H9 (cell line): ENCODE data around the gene KIF18A. TPM values are rescaled to one million over a fixed set of nuclear protein-coding genes. Genes with fewer than 3 reads are reported as not detected.

Experiments used
- DNase-seq: peaks from one replicate; pipeline ENCODE4 v3.0.0-alpha.2; 2017
- H2AFZ ChIP-seq: one replicate; pipeline ENCODE4 v1.6.1; 2013; ENCODE audit warnings: mild to moderate bottlenecking, low read length, control low read depth, moderate library complexity
- H2AK5ac ChIP-seq: 2 replicates; pipeline ENCODE4 v1.6.1; 2013; ENCODE audit warnings: low read length, control low read depth, mixed read lengths; ENCODE audit not compliant: insufficient read length
- H2BK120ac ChIP-seq: one replicate; pipeline ENCODE4 v1.6.1; 2013; ENCODE audit warnings: low read depth, mild to moderate bottlenecking, low read length, control low read depth, inconsistent platforms; ENCODE audit not compliant: poor library complexity, severe bottlenecking
- H2BK12ac ChIP-seq: 2 replicates; pipeline ENCODE4 v1.6.1; 2013; ENCODE audit warnings: low read length, control low read depth, mixed read lengths, low read depth; ENCODE audit not compliant: insufficient read length
- H2BK15ac ChIP-seq: 2 replicates; pipeline ENCODE4 v1.6.1; 2013; ENCODE audit warnings: low read depth, low read length, control low read depth
- H2BK20ac ChIP-seq: one replicate; pipeline ENCODE4 v1.6.1; 2013; ENCODE audit warnings: low read depth, mild to moderate bottlenecking, low read length, control low read depth, inconsistent platforms; ENCODE audit not compliant: poor library complexity, severe bottlenecking
- H2BK5ac ChIP-seq: 2 replicates; pipeline ENCODE4 v1.6.1; 2013; ENCODE audit warnings: low read length, control low read depth, mixed read lengths; ENCODE audit not compliant: insufficient read length
- H3K14ac ChIP-seq: 2 replicates; pipeline ENCODE4 v1.6.1; 2013; ENCODE audit warnings: low read length, control low read depth; ENCODE audit not compliant: insufficient read depth
- H3K18ac ChIP-seq: 2 replicates; pipeline ENCODE4 v1.6.1; 2013; ENCODE audit warnings: low read depth, mild to moderate bottlenecking, mixed read lengths, low read length, control low read depth; ENCODE audit not compliant: insufficient read length
- H3K23ac ChIP-seq: 2 replicates; pipeline ENCODE4 v1.6.1; 2013; ENCODE audit warnings: low read length, control low read depth, mixed read lengths, low read depth; ENCODE audit not compliant: insufficient read length
- H3K23me2 ChIP-seq: 2 replicates; pipeline ENCODE4 v1.6.1; 2013; ENCODE audit warnings: low read depth, mild to moderate bottlenecking, mixed read lengths, low read length, control low read depth; ENCODE audit not compliant: insufficient read length, poor library complexity, severe bottlenecking
- H3K27ac ChIP-seq: 2 replicates; pipeline ENCODE4 v1.5.1; 2013; ENCODE audit warnings: low read length, control low read depth, mixed read lengths, low read depth; ENCODE audit not compliant: insufficient read length
- H3K27me3 ChIP-seq: 2 replicates; pipeline ENCODE4 v1.6.1; 2013; ENCODE audit warnings: low read length, control low read depth, inconsistent platforms; ENCODE audit not compliant: insufficient read depth
- H3K4ac ChIP-seq: 2 replicates; pipeline ENCODE4 v1.6.1; 2013; ENCODE audit warnings: low read depth, mild to moderate bottlenecking, control low read depth, inconsistent platforms, low read length, moderate library complexity
- H3K4me1 ChIP-seq: 2 replicates; pipeline ENCODE4 v1.6.1; 2013; ENCODE audit warnings: low read length, control low read depth, inconsistent platforms; ENCODE audit not compliant: insufficient read depth
- H3K4me2 ChIP-seq: 2 replicates; pipeline ENCODE4 v1.6.1; 2013; ENCODE audit warnings: low read length, control low read depth, mixed read lengths; ENCODE audit not compliant: insufficient read length, insufficient read depth
- H3K56ac ChIP-seq: 2 replicates; pipeline ENCODE4 v1.6.1; 2013; ENCODE audit warnings: low read depth, mild to moderate bottlenecking, mixed read lengths, low read length, control low read depth; ENCODE audit not compliant: insufficient read length
- H3K79me1 ChIP-seq: 2 replicates; pipeline ENCODE4 v1.6.1; 2013; ENCODE audit warnings: low read depth, mild to moderate bottlenecking, moderate library complexity, low read length, control low read depth, inconsistent platforms; ENCODE audit not compliant: insufficient read depth, poor library complexity, severe bottlenecking
- H3K79me2 ChIP-seq: 2 replicates; pipeline ENCODE4 v1.6.1; 2013; ENCODE audit warnings: low read length, control low read depth, inconsistent platforms; ENCODE audit not compliant: insufficient read depth
- H3K9ac ChIP-seq: 2 replicates; pipeline ENCODE4 v1.6.1; 2013; ENCODE audit warnings: low read length, control low read depth, mixed read lengths; ENCODE audit not compliant: insufficient read length; ENCODE audit errors: extremely low read depth
- H3K9me3 ChIP-seq: one replicate; pipeline ENCODE4 v1.6.1; 2013; ENCODE audit warnings: low read depth, low read length, inconsistent platforms; ENCODE audit not compliant: control insufficient read depth
- H3T11ph ChIP-seq: one replicate; pipeline ENCODE4 v1.6.1; 2013; ENCODE audit warnings: mild to moderate bottlenecking, low read length, control low read depth, inconsistent platforms
- H4K20me1 ChIP-seq: one replicate; pipeline ENCODE4 v1.6.1; 2013; ENCODE audit not compliant: control insufficient read depth, insufficient read length, insufficient read depth
- H4K5ac ChIP-seq: 2 replicates; pipeline ENCODE4 v1.6.1; 2013; ENCODE audit warnings: low read depth, mild to moderate bottlenecking, mixed read lengths, low read length, control low read depth; ENCODE audit not compliant: insufficient read length
- H4K8ac ChIP-seq: replicated peaks from 2 replicates; pipeline ENCODE4 v1.6.1; 2013; ENCODE audit warnings: low read length, control low read depth, mixed read lengths, low read depth; ENCODE audit not compliant: insufficient read length
- H4K91ac ChIP-seq: 2 replicates; pipeline ENCODE4 v1.6.1; 2013; ENCODE audit warnings: low read depth, mild to moderate bottlenecking, moderate library complexity, mixed read lengths, low read length, control low read depth; ENCODE audit not compliant: insufficient read length
- H3K27ac Mint-ChIP-seq, 3 experiments: 2 replicates in 2 of 3; 3 replicates in 1 of 3; pipeline ENCODE4 v1.8.0; 2020 to 2021; ENCODE audit warnings: mixed read lengths in 3 of 3, mild to moderate bottlenecking in 1 of 3, moderate library complexity in 1 of 3
- H3K27me3 Mint-ChIP-seq: 2 replicates; pipeline ENCODE4 v1.8.0; 2021; ENCODE audit warnings: low read depth, mild to moderate bottlenecking, moderate library complexity, mixed read lengths
- H3K36me3 Mint-ChIP-seq, 3 experiments: 2 replicates in 2 of 3; 3 replicates in 1 of 3; pipeline ENCODE4 v1.8.0; 2020 to 2021; ENCODE audit warnings: low read depth in 3 of 3, mixed read lengths in 3 of 3; ENCODE audit not compliant: insufficient read depth in 1 of 3
- H3K4me1 Mint-ChIP-seq, 2 experiments: 2 replicates each; pipeline ENCODE4 v1.8.0; 2020; ENCODE audit warnings: mixed read lengths in 2 of 2
- H3K4me3 Mint-ChIP-seq, 2 experiments: 2 replicates in 1 of 2; 3 replicates in 1 of 2; pipeline ENCODE4 v1.8.0; 2020 to 2021; ENCODE audit warnings: mild to moderate bottlenecking in 2 of 2, mixed read lengths in 2 of 2, moderate library complexity in 1 of 2
- H3K9me3 Mint-ChIP-seq, 2 experiments: 2 replicates in 1 of 2; 3 replicates in 1 of 2; pipeline ENCODE4 v1.8.0; 2020; ENCODE audit warnings: mild to moderate bottlenecking in 2 of 2, mixed read lengths in 2 of 2, moderate library complexity in 1 of 2
- WGBS: extraction: QIAGEN DNeasy Blood & Tissue Kit; methylation state at CpG from one replicate; pipeline ENCODE4 v1.1.7; 2013; ENCODE audit warnings: missing lambda C conversion rate, low lambda C conversion rate, mixed read lengths; ENCODE audit not compliant: insufficient read length; ENCODE audit errors: extremely low coverage; 5-methylcytosine and 5-hydroxymethylcytosine counted together
- total RNA-seq: library from RNA; stranded (reverse); gene quantifications from 2 replicates; pipeline ENCODE4 v1.2.1, GENCODE V29; 2021
- TF ChIP-seq, protein P1 (sequence below): fragments of 200-600 bp; sonication (generic); conservative IDR thresholded peaks from 3 replicates; pipeline ENCODE4 v1.8.0; 2021; ENCODE audit warnings: antibody characterized with exemption, mild to moderate bottlenecking

Gene KIF18A
- total RNA-seq, 1 experiment from 2014 or later = 25.9 TPM

DNA sequence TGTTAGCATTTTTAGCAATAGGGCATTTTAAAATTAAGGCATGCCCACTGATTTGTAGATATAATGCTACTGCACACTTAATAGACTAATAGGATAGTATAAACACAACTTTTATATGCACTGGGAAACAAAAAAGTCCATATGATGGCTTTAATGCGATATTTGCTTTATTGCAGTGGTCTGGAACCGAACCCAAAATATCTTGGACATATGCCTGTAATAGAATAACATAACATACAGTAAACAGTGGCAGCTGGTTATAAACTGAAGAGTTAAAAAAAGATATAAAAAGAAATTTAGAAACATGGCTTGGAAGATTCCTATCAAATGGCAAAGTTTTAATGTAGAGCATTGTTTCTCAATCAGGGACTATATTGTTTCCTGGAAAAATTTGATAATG is 111.9 kb downstream of the KIF18A start:
- Histone ChIP-seq H2BK5ac (no peak overlapping the region), H4K8ac (no peak overlapping the region), H2BK120ac (no peak overlapping the region), H4K20me1 (no peaks in the 10 kb centered on the region), H2BK12ac (no peak overlapping the region), H3K79me1 (no peaks in the 10 kb centered on the region), H3K56ac (no peak overlapping the region), H3K27me3 (no peaks in the 10 kb centered on the region), H3K4me1 (no peaks in the 10 kb centered on the region), H3K9ac (no peak overlapping the region), H3K4ac (no peak overlapping the region), H3K23ac (no peak overlapping the region), H3K27ac (no peak overlapping the region), H3K79me2 (no peaks in the 10 kb centered on the region), H4K91ac (no peak overlapping the region), H3K4me2 (no peak overlapping the region), H3K9me3 (no peaks in the 10 kb centered on the region), H3K18ac (no peak overlapping the region), H3K14ac (no peak overlapping the region), H2AFZ (no peak overlapping the region), H2BK20ac (no peak overlapping the region), H3K23me2 (no peaks in the 10 kb centered on the region), H4K5ac (no peak overlapping the region), H2BK15ac (no peak overlapping the region), H3T11ph (no peak overlapping the region), H2AK5ac (no peak overlapping the region)
- WGBS = no CpG with 5 or more reads among the region's 2 CpGs
- Mint-ChIP-seq H3K9me3 (peaks cover 20 to 23% of the 10 kb centered on the region in 2 experiments), H3K36me3 (peaks cover 6 to 26% (median 22%) of the 10 kb centered on the region in 3 experiments; a peak in 5 of 7 replicates), H3K4me3 (no peak overlapping the region), H3K27me3 (no peaks in the 10 kb centered on the region), H3K27ac (no peak overlapping the region), H3K4me1 (no peaks in the 10 kb centered on the region; a peak in 1 of 4 replicates)
- TF ChIP-seq, protein P1, sequence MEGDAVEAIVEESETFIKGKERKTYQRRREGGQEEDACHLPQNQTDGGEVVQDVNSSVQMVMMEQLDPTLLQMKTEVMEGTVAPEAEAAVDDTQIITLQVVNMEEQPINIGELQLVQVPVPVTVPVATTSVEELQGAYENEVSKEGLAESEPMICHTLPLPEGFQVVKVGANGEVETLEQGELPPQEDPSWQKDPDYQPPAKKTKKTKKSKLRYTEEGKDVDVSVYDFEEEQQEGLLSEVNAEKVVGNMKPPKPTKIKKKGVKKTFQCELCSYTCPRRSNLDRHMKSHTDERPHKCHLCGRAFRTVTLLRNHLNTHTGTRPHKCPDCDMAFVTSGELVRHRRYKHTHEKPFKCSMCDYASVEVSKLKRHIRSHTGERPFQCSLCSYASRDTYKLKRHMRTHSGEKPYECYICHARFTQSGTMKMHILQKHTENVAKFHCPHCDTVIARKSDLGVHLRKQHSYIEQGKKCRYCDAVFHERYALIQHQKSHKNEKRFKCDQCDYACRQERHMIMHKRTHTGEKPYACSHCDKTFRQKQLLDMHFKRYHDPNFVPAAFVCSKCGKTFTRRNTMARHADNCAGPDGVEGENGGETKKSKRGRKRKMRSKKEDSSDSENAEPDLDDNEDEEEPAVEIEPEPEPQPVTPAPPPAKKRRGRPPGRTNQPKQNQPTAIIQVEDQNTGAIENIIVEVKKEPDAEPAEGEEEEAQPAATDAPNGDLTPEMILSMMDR = no peak
- DNase-seq = no peak
